ENCODE measurements around the gene ZNF302.

DNA sequence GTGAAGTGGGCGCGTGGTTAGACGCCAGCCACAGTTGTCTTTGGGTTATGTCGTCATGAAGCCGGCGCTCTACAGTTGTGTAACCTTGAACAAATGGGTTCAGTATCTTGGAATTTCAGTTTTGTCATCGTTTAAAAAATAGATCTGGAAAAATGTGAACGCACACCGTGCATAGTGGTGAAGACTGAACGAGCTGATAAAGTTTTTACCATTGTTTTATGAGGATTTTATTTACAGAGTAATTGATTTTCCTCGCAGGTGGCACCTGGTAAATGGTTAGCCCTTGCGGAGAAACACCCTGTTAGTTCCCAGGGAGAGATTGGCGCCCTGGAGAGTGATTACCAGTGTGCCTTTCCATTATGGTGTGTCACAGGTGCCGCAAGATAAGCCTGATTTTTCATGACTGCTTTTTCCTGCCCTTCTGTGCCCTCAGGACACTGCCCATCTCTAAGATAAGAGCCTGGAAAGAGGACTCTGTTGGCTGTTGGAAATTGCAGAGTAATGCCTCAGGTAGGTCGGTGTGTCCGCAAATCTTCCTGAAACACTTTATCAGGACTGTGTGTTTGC is 57.1 kb downstream of the ZNF302 start:
- TF ChIP-seq, protein P1, sequence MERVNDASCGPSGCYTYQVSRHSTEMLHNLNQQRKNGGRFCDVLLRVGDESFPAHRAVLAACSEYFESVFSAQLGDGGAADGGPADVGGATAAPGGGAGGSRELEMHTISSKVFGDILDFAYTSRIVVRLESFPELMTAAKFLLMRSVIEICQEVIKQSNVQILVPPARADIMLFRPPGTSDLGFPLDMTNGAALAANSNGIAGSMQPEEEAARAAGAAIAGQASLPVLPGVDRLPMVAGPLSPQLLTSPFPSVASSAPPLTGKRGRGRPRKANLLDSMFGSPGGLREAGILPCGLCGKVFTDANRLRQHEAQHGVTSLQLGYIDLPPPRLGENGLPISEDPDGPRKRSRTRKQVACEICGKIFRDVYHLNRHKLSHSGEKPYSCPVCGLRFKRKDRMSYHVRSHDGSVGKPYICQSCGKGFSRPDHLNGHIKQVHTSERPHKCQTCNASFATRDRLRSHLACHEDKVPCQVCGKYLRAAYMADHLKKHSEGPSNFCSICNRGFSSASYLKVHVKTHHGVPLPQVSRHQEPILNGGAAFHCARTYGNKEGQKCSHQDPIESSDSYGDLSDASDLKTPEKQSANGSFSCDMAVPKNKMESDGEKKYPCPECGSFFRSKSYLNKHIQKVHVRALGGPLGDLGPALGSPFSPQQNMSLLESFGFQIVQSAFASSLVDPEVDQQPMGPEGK (CRISPR knock-in tag; IDR thresholded peaks at IDR 0.05; ENCODE audit: borderline replicate concordance): no peak
- TF ChIP-seq ZNF8 (CRISPR knock-in tag; IDR thresholded peaks at IDR 0.05) (no peak), TCF4 (CRISPR knock-in tag; IDR thresholded peaks at IDR 0.05; ENCODE audit: borderline replicate concordance) (no peak), ARNTL (CRISPR knock-in tag; IDR thresholded peaks at IDR 0.05; ENCODE audit: borderline replicate concordance, low read depth) (no peak), RARB (CRISPR knock-in tag; IDR thresholded peaks at IDR 0.05) (no peak), OSR1 (CRISPR knock-in tag; IDR thresholded peaks at IDR 0.05) (no peak), ESRRG (CRISPR knock-in tag; IDR thresholded peaks at IDR 0.05) (no peak), CREB5 (CRISPR knock-in tag; IDR thresholded peaks at IDR 0.05; ENCODE audit: low read depth) (no peak), TSHZ2 (CRISPR knock-in tag; IDR thresholded peaks at IDR 0.05) (no peak), ZFP30 (CRISPR knock-in tag; IDR thresholded peaks at IDR 0.05) (no peak), BACH2 (CRISPR knock-in tag; IDR thresholded peaks at IDR 0.05; ENCODE audit: borderline replicate concordance) (no peak), ZFP3 (CRISPR knock-in tag; IDR thresholded peaks at IDR 0.05) (no peak), ZC3H10 (CRISPR knock-in tag; IDR thresholded peaks at IDR 0.05) (no peak)
